ENCODE data around the gene KCNAB1.

GRCh38 chr3:156102267-156102931 lies 18.0 kb upstream of the KCNAB1 start:
- TF ChIP-seq, protein P1, sequence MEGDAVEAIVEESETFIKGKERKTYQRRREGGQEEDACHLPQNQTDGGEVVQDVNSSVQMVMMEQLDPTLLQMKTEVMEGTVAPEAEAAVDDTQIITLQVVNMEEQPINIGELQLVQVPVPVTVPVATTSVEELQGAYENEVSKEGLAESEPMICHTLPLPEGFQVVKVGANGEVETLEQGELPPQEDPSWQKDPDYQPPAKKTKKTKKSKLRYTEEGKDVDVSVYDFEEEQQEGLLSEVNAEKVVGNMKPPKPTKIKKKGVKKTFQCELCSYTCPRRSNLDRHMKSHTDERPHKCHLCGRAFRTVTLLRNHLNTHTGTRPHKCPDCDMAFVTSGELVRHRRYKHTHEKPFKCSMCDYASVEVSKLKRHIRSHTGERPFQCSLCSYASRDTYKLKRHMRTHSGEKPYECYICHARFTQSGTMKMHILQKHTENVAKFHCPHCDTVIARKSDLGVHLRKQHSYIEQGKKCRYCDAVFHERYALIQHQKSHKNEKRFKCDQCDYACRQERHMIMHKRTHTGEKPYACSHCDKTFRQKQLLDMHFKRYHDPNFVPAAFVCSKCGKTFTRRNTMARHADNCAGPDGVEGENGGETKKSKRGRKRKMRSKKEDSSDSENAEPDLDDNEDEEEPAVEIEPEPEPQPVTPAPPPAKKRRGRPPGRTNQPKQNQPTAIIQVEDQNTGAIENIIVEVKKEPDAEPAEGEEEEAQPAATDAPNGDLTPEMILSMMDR (conservative IDR thresholded peaks at IDR 0.05 in 1 of 2, IDR thresholded peaks at IDR 0.05 in 1 of 2; ENCODE audit: low read depth in 1 of 2, low read length in 2 of 2): no peak
- no peak for TF ChIP-seq EZH2 (IDR thresholded peaks at IDR 0.05; ENCODE audit: low read length, missing control alignments)

All from fibroblast of lung (primary cell).